GM21737 (cell line): ENCODE results near the gene MAPK10.
A peak's percentile ranks its signal among the peaks of the same experiment; 100 is the strongest.

Source experiments
- ATAC-seq: cut with Tn5 transposase; IDR thresholded peaks from one replicate; pipeline ENCODE4 v1.9.1; 2021; ENCODE audit warnings: mild to moderate bottlenecking, moderate library complexity; ENCODE audit not compliant: unreplicated experiment

MAPK10 gene

GRCh38 chr4:86359944-86360478, at the start of gene MAPK10:
MAPK10 (minus strand) TSS chr4:86360053.
- peak; percentile 99 for ATAC-seq

- no peak for ATAC-seq
Observed at GRCh38 chr4:86403575-86403974, 43.7 kb upstream of the MAPK10 start.

GRCh38 chr4:86401826-86402225, 42.0 kb upstream of the MAPK10 start:
- no peak for ATAC-seq

GRCh38 chr4:86400216-86400615, 40.4 kb upstream of the MAPK10 start:
- no peak for ATAC-seq

GRCh38 chr4:86398187-86398586, 38.3 kb upstream of the MAPK10 start:
- no peak for ATAC-seq

GRCh38 chr4:86393749-86394148, 33.9 kb upstream of the MAPK10 start:
- no peak for ATAC-seq

- ATAC-seq, result no peak
Observed at GRCh38 chr4:86389664-86390063, 29.8 kb upstream of the MAPK10 start.

- no peak for ATAC-seq
Observed at GRCh38 chr4:86388252-86388651, 28.4 kb upstream of the MAPK10 start.

- no peak for ATAC-seq
Observed at GRCh38 chr4:86386817-86387415, 27.1 kb upstream of the MAPK10 start.

GRCh38 chr4:86386201-86386600, 26.3 kb upstream of the MAPK10 start:
- no peak for ATAC-seq

- ATAC-seq, result no peak
Observed at GRCh38 chr4:86381431-86381830, 21.6 kb upstream of the MAPK10 start.

GRCh38 chr4:86380181-86380724, 20.4 kb upstream of the MAPK10 start:
- no peak for ATAC-seq

GRCh38 chr4:86376850-86377249, 17.0 kb upstream of the MAPK10 start:
- no peak for ATAC-seq

GRCh38 chr4:86368433-86368832, 8.6 kb upstream of the MAPK10 start:
- no peak for ATAC-seq

- no peak for ATAC-seq
Observed at GRCh38 chr4:86367577-86367976, 7.7 kb upstream of the MAPK10 start.

GRCh38 chr4:86366920-86367319, 7.1 kb upstream of the MAPK10 start:
- ATAC-seq, result no peak

GRCh38 chr4:86362510-86362909, 2.7 kb upstream of the MAPK10 start:
- no peak for ATAC-seq

GRCh38 chr4:86358257-86358656, 1.6 kb downstream of the MAPK10 start:
- no peak for ATAC-seq

GRCh38 chr4:86357608-86358007, 2.2 kb downstream of the MAPK10 start:
- no peak for ATAC-seq

GRCh38 chr4:86356425-86357210, 3.2 kb downstream of the MAPK10 start:
- no peak for ATAC-seq

- ATAC-seq, result no peak
Observed at GRCh38 chr4:86354390-86354789, 5.5 kb downstream of the MAPK10 start.

- ATAC-seq, result no peak
Observed at GRCh38 chr4:86346320-86346719, 13.5 kb downstream of the MAPK10 start.
